HG02642 (cell line): Measurements from ENCODE around the gene RNF123.
"Not testable (repeated sequence)": the region's sequence is repeated elsewhere in the genome, so short reads cannot be mapped to it uniquely, and the experiment has no call there.

ENCODE experiments used
- ATAC-seq: cut with Tn5 transposase; IDR thresholded peaks from one replicate; pipeline ENCODE4 v1.9.1; 2021; ENCODE audit warnings: mild to moderate bottlenecking; ENCODE audit not compliant: unreplicated experiment, poor library complexity

The RNF123 gene

GRCh38 chr3:49733551-49733950 lies 44.2 kb downstream of the RNF123 start:
- no peak for ATAC-seq

GRCh38 chr3:49734752-49735151 lies 45.4 kb downstream of the RNF123 start:
- ATAC-seq = no peak

DNA sequence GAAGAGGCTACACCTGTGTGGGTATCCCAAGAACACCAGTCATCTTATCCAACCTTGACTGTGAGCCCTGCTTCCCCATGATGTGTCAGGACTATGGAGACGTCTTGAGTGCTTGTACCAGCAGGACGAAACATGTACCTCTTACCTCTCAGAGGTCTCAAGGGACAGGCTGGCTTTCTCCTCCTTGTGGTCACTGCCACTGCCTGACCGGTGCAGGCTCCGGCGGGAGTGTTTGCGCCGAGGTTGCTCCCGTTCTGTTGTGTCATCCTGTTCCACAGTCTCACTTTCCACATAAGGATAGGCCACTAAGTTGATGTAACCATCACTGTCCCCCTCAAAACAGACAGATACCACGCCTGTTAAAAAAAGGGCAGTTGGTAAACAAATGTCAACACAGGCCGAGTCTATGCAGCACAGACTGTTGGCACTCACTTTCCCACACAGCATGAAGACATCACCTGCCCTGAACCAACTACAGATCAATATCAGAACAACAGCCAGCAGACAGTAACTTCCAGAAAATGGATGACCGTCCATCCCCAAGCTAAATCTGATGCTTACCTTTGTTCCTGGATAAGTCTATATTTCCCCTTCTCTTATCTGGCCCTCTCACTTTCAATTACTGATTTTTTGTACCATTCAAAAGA lies 48.8 kb downstream of the RNF123 start:
- no peak for ATAC-seq

DNA sequence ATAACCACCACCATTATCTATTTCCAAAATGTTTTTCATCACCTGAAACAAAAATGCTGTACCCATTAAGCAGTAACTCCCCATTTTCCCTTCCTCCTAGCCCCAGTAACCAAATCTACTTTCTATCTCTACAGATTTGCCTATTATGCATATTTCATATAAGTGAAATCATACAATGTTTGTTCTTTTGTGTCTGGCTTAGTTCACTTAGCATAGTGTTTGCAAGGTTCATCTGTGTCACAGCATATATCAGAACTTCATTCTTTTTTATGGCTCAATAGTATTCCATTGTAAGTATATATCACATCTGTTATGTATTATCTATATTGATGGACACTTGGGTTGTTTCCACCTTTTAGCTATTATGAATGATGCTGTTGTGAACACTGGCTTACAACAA lies 51.1 kb downstream of the RNF123 start:
- ATAC-seq = no peak

DNA sequence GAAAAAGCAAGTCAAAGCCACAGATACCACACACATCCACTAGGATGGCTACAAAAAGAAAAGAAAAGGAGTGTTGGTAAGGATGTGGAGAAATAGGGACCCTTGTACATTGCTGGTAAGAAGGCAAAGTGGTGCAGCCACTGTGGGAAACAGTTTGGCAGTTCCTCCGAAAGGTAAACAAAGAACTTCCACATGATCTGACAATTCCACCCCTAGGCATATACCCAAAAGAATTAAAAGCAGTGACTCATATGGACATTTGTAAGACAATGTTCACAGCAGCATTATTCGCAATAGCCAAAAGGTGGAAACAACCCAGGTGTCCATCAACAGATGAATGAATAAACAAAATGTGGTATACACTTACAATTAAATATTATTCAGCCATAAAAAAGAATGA lies 56.6 kb downstream of the RNF123 start:
- ATAC-seq = no peak

- no peak for ATAC-seq
Observed at GRCh38 chr3:49747792-49748480, 58.6 kb downstream of the RNF123 start.

DNA sequence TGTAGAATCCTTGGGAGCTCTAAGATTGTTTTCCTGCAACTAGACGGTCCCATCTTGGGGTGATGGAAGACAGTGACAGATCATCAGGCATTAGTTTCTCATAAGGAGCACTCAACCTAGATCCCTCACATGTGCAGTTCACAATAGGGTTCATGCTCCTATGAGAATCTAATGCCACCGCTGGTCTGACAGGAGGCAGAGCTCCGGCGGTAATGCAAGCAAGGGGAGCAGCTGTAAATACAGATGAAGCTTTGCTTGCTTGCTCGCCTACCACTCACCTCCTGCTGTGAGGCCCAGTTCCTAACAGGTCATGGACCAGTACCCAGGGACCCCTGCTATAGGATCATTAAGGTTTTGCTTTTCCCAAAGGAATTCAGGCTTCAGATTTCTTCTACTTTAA lies 59.5 kb downstream of the RNF123 start:
- ATAC-seq = not testable (repeated sequence)

- no peak for ATAC-seq
Observed at GRCh38 chr3:49750056-49750455, 60.7 kb downstream of the RNF123 start.

GRCh38 chr3:49751501-49751900 lies 62.1 kb downstream of the RNF123 start:
- ATAC-seq = no peak

DNA sequence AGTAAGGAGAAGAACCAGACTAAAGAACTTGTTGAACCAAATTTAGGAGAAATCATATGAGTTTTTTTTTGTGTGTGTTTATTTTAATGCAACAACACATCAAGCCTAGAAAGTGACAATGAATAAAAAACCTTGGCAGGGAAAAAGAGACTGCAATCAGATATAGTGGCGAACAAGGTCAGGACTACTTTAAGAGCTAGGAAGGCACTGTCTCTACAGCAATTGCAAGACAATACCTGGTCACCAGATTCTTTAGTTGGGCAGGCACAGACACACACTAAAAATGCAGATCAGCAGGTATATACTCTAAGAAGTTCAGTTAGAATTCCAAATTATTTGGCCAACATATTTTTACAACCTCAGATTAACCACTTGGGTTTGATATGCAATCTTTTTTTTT lies 65.2 kb downstream of the RNF123 start:
- no peak for ATAC-seq

DNA sequence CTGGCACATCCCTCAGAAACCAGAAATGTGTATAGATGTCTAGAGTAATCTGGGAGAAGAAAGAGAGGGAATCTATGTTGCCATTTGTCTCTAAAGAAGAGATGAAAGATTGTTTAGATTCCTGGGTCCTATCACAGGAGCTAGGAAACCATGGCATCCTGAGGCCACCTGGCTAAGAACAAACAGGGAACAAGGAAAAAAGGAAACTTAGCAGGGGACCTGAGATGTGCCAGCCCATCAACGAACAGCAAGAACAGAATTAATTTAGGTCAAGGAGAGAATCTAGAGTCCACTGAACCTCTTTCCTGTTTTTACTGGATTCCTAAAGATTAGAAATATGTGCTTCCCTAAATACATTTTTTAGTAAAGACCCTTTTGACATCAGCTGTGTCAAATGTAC lies 66.7 kb downstream of the RNF123 start:
- no peak for ATAC-seq

DNA sequence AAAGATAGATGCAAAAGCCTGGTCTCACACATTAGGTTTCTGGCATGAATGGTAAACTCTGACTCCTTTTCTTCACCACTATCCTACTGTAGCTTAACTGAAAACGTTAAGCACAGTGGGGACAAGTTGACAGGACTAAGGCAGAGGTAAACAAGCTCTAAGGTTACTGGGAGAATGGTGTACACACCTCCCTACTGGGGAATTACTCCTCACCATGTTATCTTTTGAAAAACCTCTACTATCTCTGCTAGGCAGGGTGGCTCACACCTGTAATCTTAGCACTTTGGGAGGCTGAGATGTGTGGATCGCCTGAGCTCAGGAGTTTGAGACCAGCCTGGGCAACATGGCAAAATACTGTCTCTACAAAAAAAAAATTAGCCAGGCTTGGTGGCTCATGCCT lies 67.8 kb downstream of the RNF123 start:
- ATAC-seq = no peak

- no peak for ATAC-seq
Observed at GRCh38 chr3:49759226-49759625, 69.9 kb downstream of the RNF123 start.

DNA sequence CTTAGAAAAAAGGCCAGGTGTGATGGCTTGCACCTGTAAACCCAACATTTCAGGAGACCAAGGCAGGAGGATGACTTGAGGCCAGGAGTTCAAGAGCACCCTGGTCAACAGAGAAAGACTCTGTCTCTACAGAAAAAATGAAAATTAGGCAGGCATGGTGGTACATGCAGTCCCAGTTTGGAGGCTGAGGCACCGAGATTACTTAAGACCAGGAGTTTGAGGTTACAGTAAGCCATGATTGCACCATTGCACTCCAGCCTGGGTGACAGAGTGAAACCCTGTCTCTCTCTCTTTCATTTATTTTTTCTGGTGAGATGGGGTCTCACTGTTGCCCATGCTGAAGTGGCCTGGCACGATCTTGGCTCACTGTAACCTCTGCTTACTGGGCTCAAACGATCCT lies 72.3 kb downstream of the RNF123 start:
- no peak for ATAC-seq

DNA sequence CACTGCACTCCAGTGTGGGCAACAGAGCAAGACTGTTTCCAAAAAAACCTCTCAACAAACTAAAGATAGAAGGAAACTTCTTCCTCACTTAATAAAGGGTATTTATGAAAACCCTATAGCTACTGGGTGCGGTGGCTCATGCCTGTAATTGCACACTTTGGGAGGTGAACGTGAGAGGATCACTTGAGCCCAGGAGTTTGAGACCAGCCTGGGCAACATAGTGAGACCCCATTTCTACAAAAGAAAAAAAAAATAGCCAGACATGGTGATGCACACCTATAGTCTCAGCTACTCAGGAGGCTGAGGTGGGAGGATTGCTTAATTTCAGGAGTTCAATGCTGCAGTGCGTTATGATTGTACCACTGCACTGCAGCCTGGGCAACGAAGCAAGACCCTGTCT lies 74.6 kb downstream of the RNF123 start:
- ATAC-seq = no peak

GRCh38 chr3:49769286-49769915 lies 80.0 kb downstream of the RNF123 start:
- no peak for ATAC-seq

DNA sequence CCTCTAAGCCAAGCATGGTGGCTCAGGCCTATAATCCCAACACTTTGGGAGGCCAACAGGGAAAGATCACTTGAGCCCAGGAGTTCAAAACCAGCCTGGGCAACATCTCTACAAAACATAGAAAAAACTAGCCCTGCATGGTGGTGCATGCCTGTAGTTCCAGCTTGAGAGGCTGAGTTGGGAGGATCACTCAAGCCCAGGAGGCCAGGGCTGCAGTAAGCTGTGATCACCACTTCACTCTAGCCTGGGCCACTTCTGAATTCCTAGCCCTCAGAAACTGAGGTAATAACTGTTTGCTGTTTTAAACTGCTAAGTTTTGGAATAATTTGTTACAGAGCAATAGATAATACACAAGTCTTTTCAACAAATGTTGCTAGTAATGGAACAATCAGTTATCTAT lies 80.6 kb downstream of the RNF123 start:
- ATAC-seq = no peak
